HL-60/S4 treated with phorbol 12-myristate 13-acetate at 8.2 ng/mL for 4 days and 3 days (cell line): ENCODE data around the gene ABHD11.
"Not testable (repeated sequence)": the region's sequence is repeated elsewhere in the genome, so short reads cannot be mapped to it uniquely, and the experiment has no call there.

Experiments
- in situ Hi-C: fragments of 300-500 bp; cut with MboI; formaldehyde crosslinking; loops from 2 replicates; pipeline ENCODE4 v1.15.0; 2022; ENCODE audit warnings: low sequenced_read_pairs

Gene ABHD11

GRCh38 chr7:73720443-73720842, 18.2 kb downstream of the ABHD11 start:
- in situ Hi-C loops, result not testable (repeated sequence)

GRCh38 chr7:73719806-73720169, 18.8 kb downstream of the ABHD11 start:
- in situ Hi-C loops, result loop anchor here (10.0 kb wide), 1 partner anchor 115 kb away; no protein-coding TSS in a partner anchor

GRCh38 chr7:73718905-73719805, 19.4 kb downstream of the ABHD11 start, which contains the start of gene STX1A:
Gene STX1A (minus strand): TSS chr7:73719669. CDS start chr7:73719631, 38 bp downstream.
- in situ Hi-C loops, result loop anchor here (10.0 kb wide), 1 partner anchor 114 kb away; no protein-coding TSS in a partner anchor

GRCh38 chr7:73718438-73718881, 20.1 kb downstream of the ABHD11 start:
- in situ Hi-C loops, result loop anchor here (10.0 kb wide), 1 partner anchor 114 kb away; no protein-coding TSS in a partner anchor

- in situ Hi-C loops, result loop anchor here (10.0 kb wide), 1 partner anchor 113 kb away; no protein-coding TSS in a partner anchor
Measured at GRCh38 chr7:73717991-73718405, 20.6 kb downstream of the ABHD11 start.

GRCh38 chr7:73717025-73717807, 21.4 kb downstream of the ABHD11 start:
- in situ Hi-C loops, result loop anchor here (10.0 kb wide), 1 partner anchor 112 kb away; no protein-coding TSS in a partner anchor

GRCh38 chr7:73716318-73716890, 22.2 kb downstream of the ABHD11 start:
- in situ Hi-C loops, result loop anchor here (10.0 kb wide), 1 partner anchor 112 kb away; no protein-coding TSS in a partner anchor

- in situ Hi-C loops, result loop anchor here (10.0 kb wide), 1 partner anchor 111 kb away; no protein-coding TSS in a partner anchor
Measured at GRCh38 chr7:73715648-73716317, 22.8 kb downstream of the ABHD11 start.

GRCh38 chr7:73713319-73713718, 25.3 kb downstream of the ABHD11 start:
- in situ Hi-C loops, result loop anchor here (10.0 kb wide), 1 partner anchor 109 kb away; no protein-coding TSS in a partner anchor

- in situ Hi-C loops, result loop anchor here (10.0 kb wide), 1 partner anchor 108 kb away; no protein-coding TSS in a partner anchor
Measured at GRCh38 chr7:73712773-73713172, 25.8 kb downstream of the ABHD11 start.

GRCh38 chr7:73708961-73709549, 29.5 kb downstream of the ABHD11 start:
- in situ Hi-C loops, result no loop called here

- in situ Hi-C loops, result no loop called here
Measured at GRCh38 chr7:73707045-73707631, 31.5 kb downstream of the ABHD11 start.

GRCh38 chr7:73706126-73707044, 32.2 kb downstream of the ABHD11 start:
- in situ Hi-C loops, result no loop called here

- in situ Hi-C loops, result no loop called here
Measured at GRCh38 chr7:73705551-73705920, 33.1 kb downstream of the ABHD11 start.

- in situ Hi-C loops, result no loop called here
Measured at GRCh38 chr7:73704640-73705550, 33.7 kb downstream of the ABHD11 start.

- in situ Hi-C loops, result no loop called here
Measured at GRCh38 chr7:73703757-73704639, 34.6 kb downstream of the ABHD11 start.
